HG03469 (cell line): ENCODE results near the gene DND1.
"Not testable (repeated sequence)": the region's sequence is repeated elsewhere in the genome, so short reads cannot be mapped to it uniquely, and the experiment has no call there.

Source experiments
- ATAC-seq: cut with Tn5 transposase; IDR thresholded peaks from one replicate; pipeline ENCODE4 v1.9.1; 2021; ENCODE audit warnings: mild to moderate bottlenecking, moderate library complexity, moderate number of reproducible peaks; ENCODE audit not compliant: unreplicated experiment

The DND1 gene

GRCh38 chr5:140631831-140632365 lies 41.5 kb downstream of the DND1 start:
- ATAC-seq, result peak; percentile 19

- ATAC-seq, result no peak
Observed at GRCh38 chr5:140631036-140631417, 42.3 kb downstream of the DND1 start.

GRCh38 chr5:140630292-140631035 lies 42.9 kb downstream of the DND1 start:
- ATAC-seq, result no peak

- no peak for ATAC-seq
Observed at GRCh38 chr5:140628711-140629110, 44.7 kb downstream of the DND1 start.

- no peak for ATAC-seq
Observed at GRCh38 chr5:140627972-140628371, 45.4 kb downstream of the DND1 start.

- ATAC-seq, result not testable (repeated sequence)
Observed at GRCh38 chr5:140624886-140625285, 48.5 kb downstream of the DND1 start.

GRCh38 chr5:140623061-140623460 lies 50.3 kb downstream of the DND1 start:
- not testable (repeated sequence) for ATAC-seq

- ATAC-seq, result no peak
Observed at GRCh38 chr5:140622301-140622700, 51.1 kb downstream of the DND1 start.
